IPS-11a (cell line): ENCODE measurements around the gene IGFBP5.

ENCODE experiments used
- H3K4me3 ChIP-seq: one replicate; pipeline ENCODE4 v1.5.1; 2013; ENCODE audit warnings: low read depth, low read length, control low read depth

The IGFBP5 gene

DNA sequence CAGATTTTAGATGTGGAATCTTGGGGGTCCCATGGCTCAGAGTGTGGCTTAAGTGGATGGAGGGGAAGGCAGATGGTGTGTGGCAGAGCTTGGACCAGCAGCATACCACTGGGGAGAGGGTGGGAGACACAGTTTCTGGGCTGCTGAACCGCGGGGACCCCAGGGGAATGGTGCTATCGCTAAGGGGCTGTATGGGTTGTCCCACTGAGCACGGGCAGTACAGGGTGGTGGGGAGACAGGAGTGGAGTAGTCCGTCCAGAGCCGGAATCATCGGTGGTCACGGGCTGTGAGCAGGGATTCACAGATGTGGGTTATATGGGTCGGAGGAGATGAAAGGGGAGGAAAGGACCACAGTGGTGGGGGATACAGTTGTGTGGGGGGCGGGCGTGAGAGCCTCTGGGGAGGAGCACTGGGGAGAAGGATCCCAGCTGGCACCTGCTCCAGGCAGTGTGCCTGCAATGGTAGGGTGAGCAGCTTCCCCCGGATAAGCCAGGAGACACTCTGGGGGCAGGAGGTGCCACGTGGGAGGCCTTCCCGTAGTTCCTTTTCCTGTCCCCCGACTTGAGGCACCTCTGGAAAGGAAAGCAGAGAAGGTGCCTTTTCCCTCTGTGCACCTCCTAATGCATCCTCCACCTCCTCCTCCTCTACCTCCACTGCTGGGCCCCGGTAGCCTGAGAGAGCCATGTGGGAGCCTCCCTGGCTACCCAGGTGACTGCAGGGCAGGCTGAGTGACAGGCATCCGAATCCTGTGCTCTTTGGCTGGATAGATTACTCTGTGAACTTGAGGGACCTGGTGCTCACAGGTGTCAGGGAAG lies 24.9 kb downstream of the IGFBP5 start:
- no peak overlapping the region for H3K4me3 ChIP-seq

DNA sequence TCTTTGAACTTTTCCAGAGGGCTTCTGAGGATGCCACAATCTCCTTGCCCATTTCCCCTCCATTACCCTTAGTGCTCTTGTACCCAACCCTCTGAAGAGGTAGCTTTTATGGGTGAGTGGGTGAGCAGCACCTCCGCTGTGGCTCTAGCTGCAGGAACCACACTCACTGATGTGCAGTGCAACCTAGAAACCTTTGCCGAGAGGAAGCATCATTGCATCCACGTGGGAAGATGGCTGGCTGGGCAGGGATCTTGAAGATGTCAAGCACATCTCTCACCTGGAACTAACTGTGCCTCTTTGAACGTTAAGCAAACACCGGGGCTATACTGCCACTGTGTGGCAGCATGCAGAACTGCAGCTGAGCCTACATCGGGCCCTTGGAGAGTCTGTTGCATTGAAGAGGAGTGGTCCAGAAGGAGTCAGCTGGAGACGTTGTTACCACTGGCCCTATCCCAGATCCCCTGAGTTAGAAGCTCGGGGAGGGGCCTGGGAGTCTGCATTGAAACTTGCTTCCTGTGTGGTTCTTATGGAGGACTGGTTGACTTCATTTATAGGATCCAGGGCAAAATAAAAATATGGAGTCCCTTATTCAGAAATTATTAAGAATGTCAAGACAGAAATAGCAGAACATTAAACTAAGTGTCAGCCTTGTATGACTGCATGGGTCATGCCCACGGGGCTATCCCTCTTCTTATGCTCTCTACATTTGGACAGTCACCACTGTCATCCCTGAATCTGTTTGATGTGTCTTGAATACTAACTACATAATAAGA lies 28.7 kb downstream of the IGFBP5 start:
- no peak overlapping the region for H3K4me3 ChIP-seq

DNA sequence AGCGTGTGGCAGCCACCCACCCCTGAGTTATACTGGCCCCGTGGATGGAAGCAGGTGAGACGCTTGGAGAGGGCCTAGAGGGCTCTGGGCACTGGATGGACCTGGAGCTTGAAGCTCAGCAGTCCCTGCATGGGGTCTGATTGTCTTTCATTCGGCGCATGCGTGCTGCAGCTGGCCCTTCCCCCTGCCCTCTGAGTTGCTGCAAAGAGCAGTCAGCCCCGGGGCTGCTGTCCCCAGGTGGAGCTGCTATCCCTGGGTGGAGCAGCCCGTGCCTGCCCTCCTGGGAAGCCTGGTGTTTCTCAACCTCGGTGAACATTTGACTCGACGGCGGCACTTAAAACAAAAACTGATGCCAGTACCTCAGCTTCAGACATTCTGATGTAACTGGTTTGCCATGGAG lies 29.6 kb downstream of the IGFBP5 start:
- H3K4me3 ChIP-seq, result no peak overlapping the region

DNA sequence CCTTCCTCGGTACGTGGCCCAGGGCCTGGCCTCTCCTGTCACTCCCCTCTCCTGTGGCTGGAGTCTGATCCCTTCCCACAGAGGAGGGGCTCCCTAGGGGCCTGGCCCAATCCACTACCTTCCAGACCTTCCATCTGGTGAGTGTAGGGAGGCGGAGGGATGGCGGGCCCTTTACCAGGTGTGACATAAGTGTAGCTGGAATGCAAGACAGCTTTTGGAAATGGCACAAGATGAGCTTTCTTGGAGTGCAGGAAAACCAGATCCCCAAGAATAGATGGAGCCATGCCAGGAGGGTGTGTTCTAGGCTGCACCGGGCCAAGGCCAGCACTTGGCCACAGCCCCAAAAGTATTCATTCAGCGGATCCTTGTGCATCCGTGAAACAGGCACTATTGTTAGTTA lies 30.1 kb downstream of the IGFBP5 start:
- no peak overlapping the region for H3K4me3 ChIP-seq

DNA sequence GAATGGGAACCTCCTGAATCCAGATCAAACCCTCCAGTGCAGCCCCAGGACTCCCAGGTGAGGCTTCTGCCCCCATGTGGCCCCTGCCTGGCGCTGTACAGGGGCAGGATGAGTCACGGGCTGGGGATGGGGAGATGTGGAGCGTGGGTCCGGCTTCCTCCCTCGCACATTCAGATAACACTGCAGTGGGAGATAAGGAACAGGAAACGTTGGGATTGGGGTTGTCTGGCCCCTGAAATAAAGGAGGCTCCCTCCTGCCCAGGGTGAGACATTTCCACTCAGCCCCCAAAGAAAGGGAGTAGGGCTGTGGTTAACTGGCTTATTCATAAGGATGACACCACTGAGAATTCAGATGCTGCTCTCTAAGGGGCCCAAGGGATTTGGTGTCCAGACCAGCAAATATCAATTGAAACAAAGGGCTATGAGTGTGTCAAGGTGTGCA lies 30.7 kb downstream of the IGFBP5 start:
- H3K4me3 ChIP-seq, result no peak overlapping the region

DNA sequence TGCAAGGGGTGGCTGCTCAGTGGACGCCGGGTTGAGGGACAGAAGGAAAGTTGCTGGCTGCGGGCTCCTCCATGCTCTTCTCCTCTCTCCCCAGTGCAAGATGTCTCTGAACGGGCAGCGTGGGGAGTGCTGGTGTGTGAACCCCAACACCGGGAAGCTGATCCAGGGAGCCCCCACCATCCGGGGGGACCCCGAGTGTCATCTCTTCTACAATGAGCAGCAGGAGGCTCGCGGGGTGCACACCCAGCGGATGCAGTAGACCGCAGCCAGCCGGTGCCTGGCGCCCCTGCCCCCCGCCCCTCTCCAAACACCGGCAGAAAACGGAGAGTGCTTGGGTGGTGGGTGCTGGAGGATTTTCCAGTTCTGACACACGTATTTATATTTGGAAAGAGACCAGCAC lies 31.5 kb downstream of the IGFBP5 start:
- no peak overlapping the region for H3K4me3 ChIP-seq

DNA sequence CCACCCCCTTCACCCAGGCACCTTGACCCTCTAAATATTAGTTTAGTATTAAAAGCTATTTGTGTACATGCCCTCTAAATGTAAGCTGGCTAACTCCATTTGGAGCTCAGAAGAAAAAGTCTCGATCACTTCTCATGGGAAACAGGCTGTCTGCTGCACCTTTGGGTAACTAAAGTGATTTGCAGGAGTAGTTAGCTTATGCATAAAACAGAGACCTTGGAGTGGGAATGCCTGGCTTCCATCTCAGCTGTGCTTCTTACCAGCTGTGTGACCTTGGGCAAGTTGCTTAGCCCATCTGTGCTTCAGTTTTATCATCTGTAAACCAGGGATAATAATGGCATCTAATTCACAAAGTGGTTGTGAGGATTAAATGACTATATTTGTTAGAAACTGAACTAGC lies 32.2 kb downstream of the IGFBP5 start:
- no peak overlapping the region for H3K4me3 ChIP-seq

DNA sequence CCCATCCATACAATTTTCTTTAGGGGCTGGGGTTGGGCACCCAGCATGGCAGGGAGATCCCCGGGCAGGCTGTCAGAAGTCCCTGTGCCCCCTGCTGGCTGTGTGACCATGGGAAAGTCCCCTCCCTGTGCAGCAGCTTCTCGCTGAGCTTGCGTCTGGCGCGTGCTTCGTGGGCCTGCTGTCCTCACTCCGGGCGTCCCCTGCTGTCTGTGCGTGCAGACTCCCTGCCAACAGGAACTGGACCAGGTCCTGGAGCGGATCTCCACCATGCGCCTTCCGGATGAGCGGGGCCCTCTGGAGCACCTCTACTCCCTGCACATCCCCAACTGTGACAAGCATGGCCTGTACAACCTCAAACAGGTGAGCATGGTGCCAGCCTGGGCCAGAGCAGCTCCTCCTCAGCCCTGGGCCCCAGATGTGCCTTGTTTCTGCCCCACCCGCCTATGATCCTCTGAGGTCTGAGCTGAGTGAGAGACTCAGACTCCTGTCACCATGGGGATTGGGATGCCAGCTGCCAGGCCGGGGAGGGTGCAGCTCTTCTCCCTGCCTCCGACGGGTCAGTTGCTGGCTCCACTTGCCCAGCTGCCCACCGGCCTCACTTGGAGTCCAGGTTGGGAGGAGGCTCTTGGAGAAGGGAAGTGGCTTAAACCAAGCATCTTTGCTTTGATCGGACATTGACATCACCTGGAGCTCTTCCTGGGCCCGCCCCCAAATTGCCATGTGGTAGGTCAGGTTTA lies 33.5 kb downstream of the IGFBP5 start:
- H3K4me3 ChIP-seq, result no peak overlapping the region

DNA sequence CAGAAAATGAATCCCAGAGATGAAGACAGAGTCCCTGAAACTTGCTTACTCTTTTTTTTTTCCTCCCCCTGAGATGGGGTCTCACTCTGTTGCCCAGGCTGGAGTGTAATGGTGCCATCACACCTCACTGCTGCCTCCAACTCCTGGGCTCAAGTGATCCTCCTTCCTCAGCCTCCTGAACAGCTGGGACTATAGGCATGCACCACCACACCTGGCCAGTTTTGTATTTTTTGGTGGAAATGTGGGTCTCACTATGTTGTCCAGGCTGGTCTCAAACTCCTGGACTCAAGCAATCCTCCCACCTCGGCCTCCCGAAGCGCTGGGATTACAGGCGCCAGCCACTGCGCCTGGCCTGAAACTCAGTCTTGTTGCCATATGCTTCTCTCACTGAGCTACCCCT lies 34.3 kb downstream of the IGFBP5 start:
- H3K4me3 ChIP-seq, result no peak overlapping the region

DNA sequence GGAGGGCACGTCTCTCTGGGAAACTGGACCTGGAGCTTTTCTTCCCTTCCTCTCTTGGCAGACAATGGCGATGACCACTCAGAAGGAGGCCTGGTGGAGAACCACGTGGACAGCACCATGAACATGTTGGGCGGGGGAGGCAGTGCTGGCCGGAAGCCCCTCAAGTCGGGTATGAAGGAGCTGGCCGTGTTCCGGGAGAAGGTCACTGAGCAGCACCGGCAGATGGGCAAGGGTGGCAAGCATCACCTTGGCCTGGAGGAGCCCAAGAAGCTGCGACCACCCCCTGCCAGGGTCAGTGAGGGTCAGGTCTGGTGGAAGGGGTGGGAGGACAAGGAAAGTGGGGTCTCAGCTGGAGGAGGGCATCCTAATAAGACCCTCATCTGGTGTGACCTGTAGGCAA lies 34.9 kb downstream of the IGFBP5 start:
- H3K4me3 ChIP-seq, result no peak overlapping the region

DNA sequence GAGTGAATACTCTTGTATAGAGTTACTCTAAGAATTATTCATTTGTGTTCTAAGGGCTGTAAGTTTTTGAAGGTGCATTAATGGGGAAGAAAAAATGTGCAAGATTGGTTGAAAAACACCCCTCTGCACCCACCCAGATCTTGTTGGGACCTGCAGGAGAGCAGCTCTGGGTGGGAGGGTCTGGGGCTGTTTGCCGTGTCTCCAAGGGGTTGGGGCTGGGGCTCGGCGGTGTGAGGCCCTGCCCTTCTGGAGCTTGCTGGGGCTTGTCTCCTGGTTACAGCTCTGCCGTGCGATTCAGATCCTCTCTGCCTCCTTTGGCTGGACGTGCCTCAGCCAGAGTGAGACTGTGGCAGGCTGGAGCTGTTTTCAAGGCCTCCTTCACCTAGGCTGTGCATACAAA lies 36.1 kb downstream of the IGFBP5 start:
- no peak overlapping the region for H3K4me3 ChIP-seq

DNA sequence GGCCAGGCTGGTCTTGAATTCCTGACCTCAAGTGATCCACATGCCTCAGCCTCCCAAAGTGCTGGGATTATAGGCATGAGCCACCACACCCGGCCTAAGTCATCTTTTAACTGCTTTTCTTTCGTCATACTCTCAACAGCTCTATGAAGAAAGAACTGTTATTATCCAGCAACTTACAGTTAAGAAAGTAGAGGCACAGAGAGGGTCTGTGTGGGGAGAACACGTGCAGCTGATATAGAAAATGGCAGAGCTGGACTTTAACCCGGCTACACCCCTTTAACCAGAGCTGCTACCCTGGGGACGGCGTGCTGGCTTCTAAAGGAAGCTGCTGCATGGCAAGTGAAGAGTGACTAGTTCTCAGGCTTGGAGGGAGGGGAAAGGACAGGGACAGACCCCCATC lies 36.6 kb downstream of the IGFBP5 start:
- H3K4me3 ChIP-seq, result no peak overlapping the region

DNA sequence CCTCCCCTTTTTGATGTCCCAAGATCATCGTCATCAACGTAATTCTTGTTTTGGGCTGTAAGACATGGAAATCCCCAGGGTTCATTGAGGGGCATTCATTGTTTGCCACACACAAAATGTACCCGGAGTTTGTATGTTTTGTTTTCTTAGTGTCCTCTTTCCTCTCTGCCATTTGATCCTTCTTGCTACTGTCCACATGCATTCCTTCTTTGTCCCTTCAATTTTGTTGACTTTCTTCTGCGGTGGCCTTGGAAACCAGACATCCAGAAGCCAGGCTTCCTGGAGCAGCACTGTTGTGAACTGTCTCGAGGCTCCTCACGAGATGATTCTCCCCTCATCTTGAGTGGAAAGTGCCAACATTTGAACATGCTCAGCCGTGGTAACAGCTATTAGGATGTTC lies 37.4 kb downstream of the IGFBP5 start:
- H3K4me3 ChIP-seq, result no peak overlapping the region

DNA sequence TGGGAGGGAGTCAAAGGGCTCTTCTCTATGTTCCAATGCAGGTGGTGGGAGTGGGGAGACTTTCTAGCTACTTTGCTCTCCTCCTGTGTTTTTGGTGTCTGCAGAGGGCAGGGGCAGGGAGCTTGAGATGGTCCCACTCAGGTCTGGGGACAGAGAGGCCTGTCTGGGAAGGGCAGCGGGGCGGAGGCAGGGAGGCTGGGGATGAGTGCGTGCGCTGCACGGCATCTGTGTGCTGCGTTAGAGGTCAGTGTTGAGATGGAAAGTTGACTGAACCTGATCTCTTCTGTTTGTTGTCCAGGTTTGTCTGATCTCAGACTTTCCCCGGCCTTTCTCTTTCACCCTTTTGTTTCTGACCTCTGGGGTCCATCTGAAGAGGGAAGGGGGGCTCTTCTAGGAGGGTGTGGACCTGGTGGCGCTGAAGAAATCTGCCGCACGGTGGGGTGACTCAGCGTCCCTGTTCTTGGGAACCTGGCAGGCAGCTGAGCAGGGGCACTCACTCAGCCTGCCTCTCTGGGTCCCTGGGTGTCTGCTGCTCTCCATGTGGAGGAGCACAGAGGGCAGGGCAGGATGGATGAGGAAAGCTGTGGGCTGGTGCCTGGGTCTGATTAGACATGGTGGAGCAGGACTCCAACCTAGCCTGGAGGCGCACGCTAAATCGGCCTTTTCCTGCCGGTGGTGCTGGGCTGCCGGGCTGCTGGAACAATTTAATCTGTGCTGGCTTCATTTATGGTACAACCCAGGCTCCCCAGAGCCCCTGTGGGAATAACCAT lies 38.1 kb downstream of the IGFBP5 start:
- H3K4me3 ChIP-seq, result no peak overlapping the region

DNA sequence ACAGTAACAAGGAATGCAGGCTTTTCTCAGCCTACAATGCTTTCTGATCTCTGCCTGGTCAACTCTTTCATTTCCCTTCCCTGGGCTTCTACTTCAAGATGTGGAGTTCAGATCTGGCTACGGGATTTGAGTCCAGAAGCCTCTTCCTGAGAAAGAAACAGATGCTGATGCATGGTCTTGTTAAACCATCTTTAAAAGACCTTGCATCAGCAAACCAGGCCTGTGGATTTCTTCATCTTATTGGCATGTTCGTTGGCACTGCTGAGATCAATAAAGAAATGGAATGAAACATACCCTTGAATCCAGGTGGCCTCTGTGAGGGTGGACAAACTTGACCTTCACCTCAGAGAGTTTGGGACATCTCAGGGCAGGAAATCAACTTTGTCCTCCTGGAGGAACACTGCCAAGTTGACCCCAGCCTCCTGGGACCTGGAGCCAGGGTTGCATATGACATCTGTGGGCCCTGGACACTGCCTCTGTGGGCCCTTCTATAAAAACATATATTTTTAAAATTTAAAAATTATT lies 40.8 kb downstream of the IGFBP5 start:
- H3K4me3 ChIP-seq, result no peak overlapping the region

DNA sequence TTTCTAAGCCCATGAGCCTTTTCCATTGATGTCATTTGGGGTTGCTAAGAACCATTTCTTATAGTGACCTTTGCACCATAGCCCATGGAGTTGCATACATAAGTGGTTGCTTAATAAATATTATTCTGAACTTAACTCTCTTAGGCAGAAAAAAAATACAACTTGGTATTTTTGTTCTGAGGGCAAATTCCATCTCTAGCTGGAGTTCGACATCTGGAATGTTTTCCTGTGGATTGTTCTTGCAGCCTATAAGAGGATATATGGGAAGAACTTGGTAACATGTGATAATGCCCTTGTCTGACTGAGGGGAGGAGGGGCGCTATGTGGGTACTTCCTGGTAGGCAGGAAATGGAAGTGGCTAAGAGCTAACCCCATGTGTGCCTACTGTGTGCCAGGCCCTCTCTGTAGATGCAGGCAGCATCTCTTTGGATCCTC lies 41.4 kb downstream of the IGFBP5 start:
- H3K4me3 ChIP-seq, result no peak overlapping the region

DNA sequence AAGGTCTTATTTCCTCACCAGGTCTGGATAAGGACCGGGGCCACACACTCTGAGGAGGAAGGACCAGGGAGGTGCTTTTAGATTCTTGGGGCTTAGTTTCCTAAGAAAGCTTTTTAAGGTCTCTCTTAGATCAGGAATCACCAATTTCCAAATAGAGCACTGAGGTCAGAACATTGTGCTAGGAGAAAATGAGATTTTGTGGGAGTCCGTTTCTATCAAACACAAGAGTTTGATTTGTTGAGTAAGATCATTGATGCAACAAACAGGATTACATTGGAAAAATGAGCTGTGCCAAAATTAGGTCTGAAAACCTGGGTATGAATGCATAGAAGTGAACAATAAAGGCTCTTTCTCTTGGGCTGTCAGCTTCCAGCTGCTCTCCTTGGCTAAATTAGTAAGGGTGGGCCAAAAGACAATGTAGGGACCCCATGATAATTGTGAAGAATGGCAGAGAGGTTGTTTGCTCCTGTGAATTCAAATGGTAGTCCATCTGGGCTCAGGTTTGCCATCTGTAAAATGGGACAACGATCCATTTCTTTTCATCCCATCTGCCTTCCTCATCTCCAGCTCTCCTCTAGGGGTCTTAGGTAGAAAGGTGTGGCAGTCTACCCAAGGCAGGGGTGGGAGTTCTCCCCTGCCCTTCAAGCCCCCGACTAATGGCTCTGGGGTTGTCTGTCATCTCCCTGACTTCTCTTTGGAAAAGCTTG lies 42.1 kb downstream of the IGFBP5 start:
- H3K4me3 ChIP-seq, result no peak overlapping the region

DNA sequence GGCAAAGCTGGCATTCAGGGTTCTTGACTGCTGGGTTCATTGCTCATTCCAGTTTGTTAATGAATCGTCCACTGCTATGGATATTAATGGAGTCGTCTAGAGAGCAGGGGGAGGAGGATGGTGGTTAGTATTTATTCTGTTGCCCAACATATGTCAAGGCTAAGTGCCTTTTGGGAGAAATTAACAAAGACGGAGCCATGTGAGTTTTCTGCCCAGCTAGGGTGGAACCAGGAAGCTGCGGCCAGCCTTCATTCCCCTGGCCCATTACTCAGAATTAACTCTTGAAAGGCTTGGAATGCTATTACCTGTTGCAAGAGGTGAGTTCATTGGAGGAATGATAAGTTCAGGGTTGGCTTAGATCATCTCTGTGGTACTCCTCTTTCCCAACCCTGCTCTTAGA lies 42.8 kb downstream of the IGFBP5 start:
- H3K4me3 ChIP-seq, result no peak overlapping the region

DNA sequence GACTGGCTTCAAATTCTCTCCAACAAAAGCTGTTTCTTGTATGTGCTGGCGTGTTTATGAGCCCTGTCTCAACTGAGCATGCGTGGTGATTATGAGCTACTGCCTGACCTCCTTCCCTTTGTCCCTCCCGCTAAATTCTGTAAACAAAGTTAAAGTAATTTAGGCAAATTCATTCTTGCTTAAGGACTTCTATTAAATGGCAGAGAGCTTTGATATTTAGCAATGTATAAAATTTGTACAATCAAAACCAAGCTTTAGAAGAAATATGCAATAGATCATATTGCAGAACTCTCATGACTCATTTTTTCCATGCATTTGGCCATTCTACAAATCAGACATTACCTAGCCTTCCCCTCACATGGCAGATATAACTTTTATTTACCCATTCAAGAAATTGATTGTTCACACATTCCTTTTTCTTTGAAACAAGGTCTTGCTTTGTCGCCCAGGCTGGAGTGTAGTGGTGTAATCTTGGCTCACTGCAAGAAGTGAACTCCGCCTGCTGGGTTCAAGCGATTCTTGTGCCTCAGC lies 43.9 kb downstream of the IGFBP5 start:
- no peak overlapping the region for H3K4me3 ChIP-seq
